ENCODE data around the gene LRRK1.

LRRK1 gene

DNA sequence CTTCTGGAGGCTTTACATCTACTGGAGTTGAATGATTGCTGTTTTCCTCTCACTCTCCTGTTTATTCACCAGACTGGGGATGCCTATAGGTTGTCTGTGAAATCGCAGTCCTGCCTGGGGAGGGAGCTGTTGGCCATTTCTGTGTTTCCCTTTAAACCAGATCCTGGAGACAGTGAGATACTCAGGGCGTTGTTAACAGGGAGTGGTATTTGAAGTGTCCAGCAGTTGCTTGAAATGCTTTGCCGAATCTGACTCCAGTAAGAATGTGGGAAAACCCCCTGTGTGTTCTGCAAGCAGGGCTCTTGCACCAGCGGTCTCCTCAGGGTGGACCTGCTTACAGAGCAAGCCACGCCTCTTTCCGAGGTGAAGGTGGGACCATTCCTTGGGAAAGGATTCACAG is 4.3 kb upstream of the LRRK1 start:
- DNase-seq (ENCODE audit: low read depth in 2 of 2), result no peak

DNA sequence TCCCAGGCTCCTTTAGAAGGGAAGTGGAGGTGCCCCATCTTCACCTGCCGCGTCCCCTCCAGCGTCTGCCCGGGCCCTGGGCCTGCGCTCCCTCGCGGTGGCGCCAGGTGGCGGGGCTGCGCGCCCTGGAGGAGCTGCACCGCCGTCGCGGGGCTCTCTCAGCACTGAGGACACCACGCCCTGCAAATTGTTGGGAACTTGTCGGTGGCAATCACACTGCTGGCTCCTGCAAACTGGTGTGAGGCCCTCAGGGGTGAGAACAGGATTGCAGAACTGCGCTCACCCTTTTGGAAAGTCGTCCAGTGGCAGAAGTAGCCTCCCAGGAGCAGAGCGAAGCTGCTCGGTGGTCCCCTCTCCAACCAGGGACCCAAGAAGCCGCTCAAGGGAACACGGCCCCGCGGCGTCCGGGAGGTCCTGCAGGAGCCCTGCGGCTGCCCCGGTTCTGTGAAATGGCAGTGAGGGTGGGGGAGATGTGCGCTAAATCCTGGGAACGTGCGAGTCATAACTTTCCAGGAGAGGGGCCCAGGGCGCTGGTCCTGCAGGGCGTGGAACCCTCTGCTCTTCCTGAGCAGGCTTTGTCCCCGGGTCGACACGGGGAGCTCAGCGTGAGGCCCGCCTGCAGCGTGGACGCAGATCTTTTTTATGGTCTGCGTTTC is 995 bp upstream of the LRRK1 start:
- DNase-seq (ENCODE audit: low read depth in 2 of 2), result no peak

DNA sequence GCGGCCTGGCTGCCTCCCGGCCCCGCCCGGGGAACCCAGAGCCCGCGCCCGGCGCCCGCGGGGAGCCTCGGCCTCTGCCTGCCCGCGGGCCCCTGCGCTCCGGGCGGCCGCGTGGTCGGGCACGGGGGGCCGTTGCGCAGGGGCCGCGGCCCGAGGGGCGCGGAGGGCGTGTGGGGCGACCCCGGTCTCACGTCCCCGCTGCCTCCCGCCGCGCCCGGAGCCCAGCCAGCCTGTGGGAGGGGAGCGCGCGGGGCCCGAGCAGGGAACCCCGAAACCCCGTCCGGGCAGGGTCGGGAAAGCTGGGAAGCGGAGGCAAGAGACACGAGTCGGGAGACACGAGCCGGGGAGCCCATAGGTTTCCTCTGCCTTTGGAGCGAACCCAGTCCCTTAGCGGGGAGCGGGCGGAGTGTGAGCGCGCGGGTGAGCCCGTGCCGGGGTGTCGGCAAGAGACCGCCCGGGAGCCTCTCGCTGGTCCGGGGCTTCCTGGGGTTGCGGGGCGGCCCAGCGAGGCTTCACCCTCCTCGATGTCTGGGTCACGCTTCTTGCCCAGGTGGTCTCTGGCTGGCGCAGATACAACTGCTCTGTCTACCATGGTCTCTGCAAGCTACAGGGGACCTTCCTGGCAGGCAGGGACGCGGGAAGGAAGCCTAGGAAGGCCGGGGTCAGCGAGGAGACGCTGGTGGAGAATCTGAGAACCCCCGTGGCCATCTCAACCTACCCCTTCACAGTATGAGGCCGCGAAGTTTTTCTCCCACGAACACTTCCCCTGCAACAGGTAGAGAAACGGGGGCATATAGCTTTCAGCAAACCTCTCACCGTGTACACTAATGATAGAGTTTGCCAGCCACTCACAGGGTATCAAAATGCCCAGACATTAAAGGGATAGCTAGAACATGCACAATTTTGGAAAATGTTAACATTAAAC is 586 bp downstream of the LRRK1 start:
- DNase-seq (ENCODE audit: low read depth in 2 of 2), result no peak

DNA sequence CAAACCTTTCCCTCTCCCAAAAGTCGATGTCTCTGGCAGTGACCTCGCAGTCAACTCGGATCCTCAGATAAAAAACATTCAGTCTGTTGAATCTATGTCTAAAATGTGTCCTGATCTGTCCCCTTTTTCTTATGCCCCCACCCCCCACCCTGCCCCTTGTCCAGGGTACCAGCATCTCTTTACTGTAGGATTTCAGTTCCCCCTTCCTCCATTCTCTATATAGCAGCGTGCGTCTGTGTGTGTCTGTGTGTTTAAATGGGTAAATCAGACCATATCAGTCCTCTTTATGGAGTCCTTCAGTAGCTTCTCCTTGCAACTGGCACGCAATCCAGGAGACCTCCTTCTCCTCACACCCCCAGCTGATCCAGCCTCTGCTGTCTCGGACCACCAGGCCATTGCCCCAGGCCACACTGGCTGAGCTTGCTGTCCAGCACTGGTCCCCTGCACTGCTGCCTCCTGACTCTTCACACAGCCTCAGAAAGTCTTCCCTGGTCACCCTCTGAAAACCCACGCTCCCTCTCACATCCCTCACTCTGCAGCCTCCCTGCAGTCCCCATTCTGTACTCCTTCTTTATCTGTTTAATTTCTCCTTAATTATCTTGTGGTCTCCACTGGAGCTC is 1.5 kb downstream of the LRRK1 start:
- DNase-seq (ENCODE audit: low read depth in 2 of 2), result no peak

DNA sequence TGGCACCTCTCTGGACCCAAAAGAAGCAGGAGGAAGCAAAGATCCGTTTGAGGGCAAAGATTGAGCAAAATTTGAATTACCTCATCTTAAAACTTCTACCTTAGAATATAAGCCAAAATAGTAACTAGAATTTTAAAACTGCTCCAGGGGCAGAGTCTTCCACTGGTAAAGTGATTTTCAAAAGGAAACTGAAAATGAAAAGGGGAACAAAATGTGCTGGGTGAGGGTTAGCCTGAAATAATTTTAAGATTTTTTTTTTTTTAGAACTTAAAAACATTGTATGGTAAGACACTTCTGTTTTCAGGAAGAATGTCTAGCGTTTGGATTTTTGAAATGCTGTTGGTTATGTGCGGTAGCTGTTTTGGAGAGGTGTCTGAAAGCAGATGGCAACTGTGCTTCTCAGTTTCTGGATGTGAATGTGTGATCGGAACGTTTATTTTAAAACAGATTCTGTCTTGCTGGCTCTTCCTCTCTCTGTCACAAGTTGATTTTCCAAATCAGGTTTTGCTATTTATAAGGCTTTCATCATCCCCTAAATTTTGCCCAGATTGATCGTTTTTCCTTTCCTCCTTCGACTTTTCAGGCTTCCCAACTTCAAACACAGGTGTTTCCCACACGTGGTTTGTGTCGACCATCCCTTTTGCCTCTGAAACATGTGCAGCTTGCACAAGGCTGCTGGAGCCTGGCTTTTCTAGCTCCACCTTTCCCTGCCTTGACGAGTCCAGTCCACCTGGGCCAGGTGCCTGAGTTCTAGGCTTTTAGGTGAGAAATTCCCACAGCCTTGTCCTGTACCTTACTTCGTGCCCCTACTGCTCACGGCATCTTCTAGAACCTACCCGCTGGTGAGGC is 3.3 kb downstream of the LRRK1 start:
- DNase-seq (ENCODE audit: low read depth in 2 of 2), result no peak

DNA sequence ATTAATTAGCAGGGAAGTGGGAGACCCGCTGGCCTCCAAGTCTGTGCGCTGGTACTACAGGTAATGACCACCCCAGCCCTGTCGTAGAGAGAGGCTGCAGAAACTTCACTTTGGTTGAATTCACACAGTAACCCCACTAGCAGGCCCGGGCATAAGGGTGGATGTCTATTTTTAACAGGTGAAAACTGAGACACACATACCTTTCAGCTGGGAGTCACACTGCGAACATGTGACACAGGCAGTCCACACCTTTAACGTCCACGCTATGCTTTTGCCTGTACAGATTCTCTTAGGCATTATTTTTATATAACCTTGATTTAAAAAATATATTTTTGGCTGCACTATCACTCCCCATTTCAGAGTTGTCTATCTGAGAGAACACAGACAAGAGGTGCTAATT is 3.9 kb downstream of the LRRK1 start:
- no peak for DNase-seq (ENCODE audit: low read depth in 2 of 2)

DNA sequence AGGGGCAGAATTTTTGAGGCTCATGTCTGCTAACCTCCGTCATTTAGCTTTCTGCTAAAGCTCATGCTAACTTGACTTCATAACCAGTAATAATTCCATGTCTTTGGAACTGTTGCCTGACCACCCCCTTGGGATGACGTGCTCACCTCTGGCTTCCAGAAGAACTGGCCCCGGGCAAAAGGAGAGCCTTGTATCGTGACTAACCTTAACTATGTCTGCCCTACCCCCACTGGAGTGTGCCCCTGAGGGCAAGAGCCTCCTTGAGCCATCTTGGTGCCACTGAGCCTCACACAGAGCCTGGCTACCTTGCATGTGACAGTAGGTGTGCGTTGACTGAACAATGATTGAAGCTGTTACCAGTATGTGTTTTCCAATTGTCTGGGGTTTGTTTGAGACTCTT is 4.7 kb downstream of the LRRK1 start:
- no peak for DNase-seq (ENCODE audit: low read depth in 2 of 2)

DNA sequence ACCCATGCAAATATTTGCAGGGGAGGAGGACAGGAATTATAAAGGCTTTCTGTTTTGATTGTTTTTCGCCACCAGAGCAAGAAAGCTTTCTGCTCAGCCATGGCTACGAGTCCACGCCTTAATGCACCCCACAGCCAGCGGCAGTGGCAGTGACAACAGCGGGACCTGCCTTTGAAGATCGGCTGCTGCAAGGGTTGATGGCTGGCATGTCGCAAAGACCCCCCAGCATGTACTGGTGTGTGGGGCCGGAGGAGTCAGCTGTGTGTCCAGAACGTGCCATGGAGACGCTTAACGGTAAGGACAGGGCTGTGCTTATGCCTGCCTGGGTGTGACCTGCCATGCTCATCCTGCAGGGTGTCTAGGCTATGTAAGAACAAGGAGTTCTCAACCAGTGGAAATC is 5.3 kb downstream of the LRRK1 start:
- DNase-seq (ENCODE audit: low read depth in 2 of 2), result no peak

DNA sequence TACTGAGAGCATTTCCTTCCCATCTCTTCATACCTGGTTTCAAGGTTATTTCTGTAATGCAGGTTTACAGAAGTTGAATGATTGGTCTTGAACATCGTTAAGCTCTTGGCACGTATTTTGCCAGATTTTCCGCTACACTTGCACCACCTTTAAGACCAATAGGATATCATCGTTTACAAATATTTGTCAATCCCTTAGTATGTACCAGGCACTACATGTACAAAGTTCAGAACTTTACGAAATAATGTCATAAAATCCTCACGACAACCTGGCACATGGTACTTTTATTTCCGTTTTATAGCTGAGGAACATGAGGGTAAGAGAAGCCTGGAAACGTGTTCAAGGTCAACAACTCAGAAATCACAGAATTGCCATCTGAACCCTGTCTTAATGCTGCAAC is 6.3 kb downstream of the LRRK1 start:
- DNase-seq (ENCODE audit: low read depth in 2 of 2), result no peak

DNA sequence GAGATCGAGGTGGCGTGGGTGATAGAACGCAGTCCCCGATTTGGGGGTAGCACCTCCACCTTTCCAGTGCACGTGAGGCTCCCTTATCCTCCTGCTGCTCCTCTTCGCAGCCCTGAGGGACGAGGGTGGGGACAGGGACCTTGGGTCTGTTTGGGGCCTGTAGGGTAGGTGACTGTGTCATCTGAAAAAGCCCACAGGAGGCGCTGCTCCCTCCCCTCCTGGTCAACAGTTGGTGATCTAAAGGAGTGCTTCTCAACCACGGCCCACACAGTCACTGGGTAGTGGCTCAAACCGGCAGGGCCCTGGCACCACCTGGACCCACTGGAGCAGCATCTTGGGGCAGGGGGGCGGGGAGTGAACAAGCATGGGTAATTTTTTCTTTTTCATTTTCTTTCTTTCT is 7.1 kb downstream of the LRRK1 start:
- DNase-seq (ENCODE audit: low read depth in 2 of 2), result no peak

DNA sequence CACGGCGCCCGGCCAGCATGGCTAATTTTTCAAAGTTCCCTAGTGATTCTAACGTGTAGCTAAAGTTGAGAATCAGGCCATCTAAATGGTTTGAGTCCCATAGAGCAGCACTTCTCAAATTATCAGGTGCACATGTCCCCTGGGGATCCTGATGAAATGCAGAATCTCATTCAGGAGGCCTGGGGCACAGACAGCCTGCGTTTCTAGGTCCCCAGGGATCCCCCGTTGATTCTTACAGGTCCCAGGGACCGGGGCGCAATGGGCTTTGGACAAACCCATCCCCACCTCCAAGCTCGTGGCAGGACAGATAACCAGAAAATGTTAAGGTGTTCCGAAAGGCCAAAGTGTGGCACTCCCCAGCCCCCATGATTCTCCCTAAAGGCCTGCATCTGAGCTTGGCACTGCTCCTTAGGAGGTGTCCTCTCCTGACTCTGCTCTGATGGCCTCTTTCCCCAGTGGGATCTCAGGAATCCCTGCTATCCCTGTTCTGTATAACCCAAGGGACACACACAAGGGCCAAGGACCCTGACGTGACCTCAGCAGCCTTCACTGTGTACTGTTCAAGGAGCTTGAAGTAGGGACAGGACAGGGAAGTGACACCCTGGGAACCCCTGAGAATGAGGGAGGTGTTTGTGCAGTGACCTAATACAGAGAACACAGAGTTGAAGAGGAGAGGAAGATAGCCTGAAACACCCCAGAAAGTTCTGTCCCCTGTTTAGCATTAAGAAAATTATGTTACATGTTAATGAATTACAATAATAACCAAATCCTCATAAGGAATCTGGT is 8.0 kb downstream of the LRRK1 start:
- DNase-seq (ENCODE audit: low read depth in 2 of 2), result no peak

DNA sequence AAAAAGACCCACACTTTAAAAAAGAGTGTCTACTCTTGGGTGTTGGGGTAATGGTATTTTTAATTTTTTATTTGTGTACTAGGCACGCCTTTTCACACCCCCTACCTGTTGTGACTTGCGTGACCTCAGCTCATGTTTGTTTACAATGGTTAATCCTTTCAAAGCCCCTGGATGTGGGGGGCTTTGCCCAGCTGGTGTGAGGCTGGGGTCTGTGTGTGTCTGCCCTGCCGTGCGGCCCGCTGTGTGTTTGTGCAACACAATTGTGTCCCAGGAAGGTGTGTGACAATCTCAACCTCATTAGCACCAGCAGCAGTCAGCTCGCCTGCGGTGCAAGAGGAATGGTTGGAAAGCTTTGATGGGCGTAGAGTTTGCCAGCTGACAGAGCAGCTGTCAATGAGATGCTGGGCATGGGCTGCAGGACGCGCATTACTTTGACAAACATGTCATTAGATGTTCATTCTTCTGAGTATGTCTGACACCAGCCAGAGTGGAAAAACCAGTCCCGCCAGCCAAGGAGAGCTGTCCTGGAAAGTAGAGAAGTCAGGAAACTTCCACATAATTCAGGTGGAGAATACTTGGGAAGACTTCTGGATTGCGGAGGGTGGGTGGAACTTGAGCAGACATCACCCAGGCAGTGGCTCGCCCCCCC is 9.6 kb downstream of the LRRK1 start:
- no peak for DNase-seq (ENCODE audit: low read depth in 2 of 2)

DNA sequence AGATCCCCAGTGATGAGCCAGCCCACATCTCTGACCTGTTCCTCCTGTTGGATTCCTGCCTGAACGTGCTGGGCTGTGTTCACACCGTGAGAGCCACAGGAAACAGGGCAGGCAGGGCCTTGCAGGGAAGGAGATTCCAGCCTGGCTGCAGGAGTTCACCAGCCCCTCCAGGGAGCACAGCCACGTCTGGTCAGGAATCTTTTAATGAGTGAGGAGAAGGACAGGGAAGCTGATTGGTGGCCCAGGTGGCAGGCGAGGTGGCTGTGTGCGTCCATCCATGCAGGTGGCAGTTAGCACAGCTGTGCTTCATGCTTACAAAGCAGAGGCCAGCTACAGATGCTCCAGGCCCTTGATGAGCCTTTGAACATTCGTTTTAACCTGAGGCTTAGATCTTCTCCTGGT is 10.5 kb downstream of the LRRK1 start:
- DNase-seq (ENCODE audit: low read depth in 2 of 2), result no peak

DNA sequence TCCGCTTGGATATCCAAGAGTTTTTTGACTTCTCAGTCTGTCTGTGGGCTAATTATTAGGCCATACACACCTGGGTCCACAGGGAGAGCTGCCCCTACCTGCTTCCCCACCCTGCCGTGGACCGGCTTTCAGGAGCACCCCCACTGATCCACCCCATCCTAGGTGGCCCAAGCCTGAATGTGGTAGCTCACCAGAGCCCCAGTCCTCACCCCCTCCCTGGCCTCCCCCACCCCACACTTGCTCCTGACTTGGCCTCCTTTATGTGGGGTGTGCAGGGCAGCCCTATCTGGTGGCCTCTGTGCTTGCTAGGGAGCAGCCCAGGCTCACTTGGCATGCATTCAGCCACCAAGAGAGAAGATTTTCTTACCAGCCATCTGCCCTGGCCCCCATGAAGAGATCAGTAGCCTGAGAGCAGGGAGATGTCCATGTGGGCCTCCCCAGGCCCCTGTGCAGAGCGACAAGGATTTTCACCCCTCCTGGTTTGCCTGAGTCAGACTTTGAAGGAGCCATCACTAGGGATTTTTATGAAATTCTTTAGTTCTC is 11.2 kb downstream of the LRRK1 start:
- no peak for DNase-seq (ENCODE audit: low read depth in 2 of 2)

DNA sequence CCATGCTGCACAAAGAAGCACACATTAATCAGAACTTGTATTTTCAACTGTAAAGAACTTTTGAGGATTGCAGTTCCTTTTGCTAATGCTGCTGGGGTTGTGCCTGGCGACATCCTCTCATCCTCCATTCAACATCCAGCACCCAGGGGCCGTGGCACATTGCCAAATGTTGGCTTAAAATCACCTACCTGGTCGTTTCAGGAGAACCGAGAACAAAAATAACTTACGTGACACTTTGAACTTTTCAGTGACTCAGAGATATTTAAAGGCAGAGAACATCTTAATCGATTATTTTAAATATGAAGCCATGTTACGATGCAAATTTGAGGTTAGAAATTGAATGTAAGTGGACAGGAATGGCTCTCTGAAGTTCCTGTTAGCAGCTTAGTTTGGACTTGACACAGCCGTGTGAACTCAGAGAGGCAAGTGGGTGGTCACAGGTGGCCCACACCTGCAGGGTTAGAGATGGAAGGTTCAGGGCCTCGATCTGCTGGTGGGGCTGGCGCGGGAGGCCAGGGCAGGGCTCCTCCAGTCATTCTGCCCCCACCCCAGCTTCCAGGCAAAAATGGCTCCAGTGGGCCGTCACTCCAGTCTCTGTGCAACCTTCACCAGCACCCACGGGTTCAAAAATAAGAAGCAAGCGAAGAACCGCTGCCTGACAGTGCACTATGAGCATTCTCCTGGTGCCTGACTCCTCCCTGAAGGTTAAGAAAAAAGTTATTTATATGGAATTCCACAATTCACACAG is 12.2 kb downstream of the LRRK1 start:
- no peak for DNase-seq (ENCODE audit: low read depth in 2 of 2)

DNA sequence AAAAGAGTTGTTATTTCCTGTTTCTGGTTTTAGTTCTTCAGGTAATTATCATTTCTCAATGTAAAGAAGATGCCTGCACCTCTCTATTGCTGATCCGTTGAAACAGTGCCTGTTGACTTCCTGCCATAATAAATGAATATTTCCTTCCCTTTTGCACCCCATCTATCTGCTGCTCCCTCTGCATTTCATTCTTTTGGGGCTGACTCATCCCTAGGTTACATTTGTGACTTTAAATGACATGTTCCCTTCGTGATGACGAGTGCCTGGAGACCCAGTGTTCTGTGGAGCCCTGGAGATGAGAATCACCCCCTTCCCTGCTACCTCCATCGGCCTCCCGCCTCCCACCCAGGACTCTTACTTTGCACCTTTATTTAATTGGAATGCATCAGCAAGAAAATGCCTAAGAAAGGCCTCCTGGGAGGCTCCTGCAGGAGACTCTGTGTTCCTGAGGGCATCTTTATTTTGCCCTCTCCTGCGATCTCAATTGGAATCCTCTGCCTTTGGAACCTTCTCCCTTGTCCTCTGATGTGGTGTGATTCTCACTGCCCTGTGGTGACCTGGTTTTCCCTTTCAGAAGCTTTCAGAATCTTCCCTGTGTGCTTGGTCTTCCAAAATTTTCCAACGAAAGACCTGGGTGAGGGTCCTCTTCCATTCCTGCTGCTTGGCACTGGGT is 13.7 kb downstream of the LRRK1 start:
- no peak for DNase-seq (ENCODE audit: low read depth in 2 of 2)

DNA sequence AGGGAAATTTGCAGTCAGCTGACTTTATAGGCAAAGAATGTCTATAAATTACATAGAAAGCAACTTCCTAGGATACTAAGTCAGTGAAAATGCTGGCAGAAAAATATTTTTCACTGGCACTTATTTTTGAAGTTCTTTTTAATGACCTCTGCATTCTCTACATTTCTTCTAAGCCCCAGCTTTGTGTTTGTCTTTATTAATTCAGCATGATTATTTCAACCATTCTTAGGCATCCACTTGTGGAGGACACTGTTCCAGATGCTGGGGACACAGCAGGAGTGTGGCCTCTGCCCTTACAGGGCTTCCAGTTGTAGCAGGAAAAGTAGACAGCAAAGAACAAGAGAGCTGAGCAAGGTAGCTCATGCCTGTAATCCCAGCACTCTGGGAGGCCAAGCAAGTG is 15.0 kb downstream of the LRRK1 start:
- no peak for DNase-seq (ENCODE audit: low read depth in 2 of 2)

DNA sequence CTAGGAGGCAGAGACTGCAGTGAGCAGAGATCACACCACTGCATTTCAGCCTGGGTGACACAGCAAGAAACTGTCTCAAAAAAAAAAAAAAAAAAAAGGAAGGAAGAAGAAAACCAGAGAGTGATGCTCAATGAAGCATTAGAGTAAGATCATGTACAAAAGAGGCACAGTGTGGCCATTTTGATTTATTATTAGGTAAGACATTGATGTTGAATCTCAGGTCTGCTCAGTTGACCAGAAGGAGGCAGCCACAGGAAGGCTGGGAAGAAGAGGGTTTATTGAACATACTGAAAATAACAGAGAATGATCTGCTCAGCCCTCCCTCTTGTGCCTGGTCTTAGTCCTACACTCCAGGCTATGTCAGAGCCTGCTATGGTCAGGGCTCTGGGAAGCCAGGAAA is 15.6 kb downstream of the LRRK1 start:
- DNase-seq (ENCODE audit: low read depth in 2 of 2), result no peak

DNA sequence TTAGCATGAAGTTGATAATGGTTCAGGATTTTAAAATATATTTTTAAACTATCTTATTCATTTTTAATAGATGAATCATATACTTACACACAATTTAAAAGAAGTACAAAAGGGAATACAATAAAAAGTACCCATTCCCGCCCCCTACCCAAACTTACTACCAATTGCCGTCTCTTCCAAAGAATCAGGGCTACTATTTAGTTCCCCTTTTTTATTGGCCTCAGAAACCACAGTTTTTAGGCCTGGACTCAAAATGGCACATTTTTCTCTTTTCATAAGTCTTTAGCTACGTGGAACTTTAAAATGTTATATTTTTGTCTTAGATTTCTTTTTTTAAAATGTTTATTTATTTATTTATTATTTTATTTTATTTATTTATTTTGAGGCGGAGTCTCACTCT is 18.0 kb downstream of the LRRK1 start:
- DNase-seq (ENCODE audit: low read depth in 2 of 2), result no peak
